Glutamatergic neuron (in vitro differentiated cells): ENCODE measurements around the gene CUL4A. TPM values are rescaled to one million over a fixed set of nuclear protein-coding genes. Genes with fewer than 3 reads are reported as not detected.

Source experiments
- DNase-seq: peaks from one replicate; pipeline ENCODE4 v3.0.0; 2022
- H3K27ac Mint-ChIP-seq: one replicate; pipeline ENCODE4 v1.8.0; 2020; ENCODE audit warnings: mild to moderate bottlenecking, mixed read lengths, inconsistent platforms; ENCODE audit not compliant: unreplicated experiment
- H3K27me3 Mint-ChIP-seq: one replicate; pipeline ENCODE4 v1.8.0; 2020; ENCODE audit warnings: mild to moderate bottlenecking, moderate library complexity, mixed read lengths, inconsistent platforms; ENCODE audit not compliant: unreplicated experiment
- H3K36me3 Mint-ChIP-seq: one replicate; pipeline ENCODE4 v1.8.0; 2020; ENCODE audit warnings: mild to moderate bottlenecking, mixed read lengths, inconsistent platforms; ENCODE audit not compliant: unreplicated experiment
- H3K4me1 Mint-ChIP-seq: one replicate; pipeline ENCODE4 v1.8.0; 2020; ENCODE audit warnings: mild to moderate bottlenecking, low read depth, mixed read lengths, inconsistent platforms; ENCODE audit not compliant: unreplicated experiment
- H3K4me3 Mint-ChIP-seq: one replicate; pipeline ENCODE4 v1.8.0; 2020; ENCODE audit warnings: mild to moderate bottlenecking, mixed read lengths, inconsistent platforms; ENCODE audit not compliant: unreplicated experiment
- H3K9me3 Mint-ChIP-seq: one replicate; pipeline ENCODE4 v1.8.0; 2020; ENCODE audit warnings: mild to moderate bottlenecking, moderate library complexity, mixed read lengths, inconsistent platforms; ENCODE audit not compliant: unreplicated experiment
- CTCF ChIP-seq: fragments of 200-600 bp; sonication (generic); IDR thresholded peaks from one replicate; pipeline ENCODE4 v1.5.0; 2021; ENCODE audit not compliant: partially characterized antibody, unreplicated experiment
- total RNA-seq: library from RNA; stranded (reverse); fragmentation: NEBNext Ultra II Directional; extraction: Animal tissue kit (Norgen Biotek cat#: 25700); gene quantifications from one replicate; pipeline ENCODE4 v1.2.1, GENCODE V29; 2021; ENCODE audit not compliant: unreplicated experiment

Gene CUL4A
- total RNA-seq, 1 donor from 2014 or later: 43.2 TPM

GRCh38 chr13:113178070-113178895, 31.1 kb upstream of the CUL4A start:
- Mint-ChIP-seq H3K4me1 (peaks cover 2% of the 10 kb centered on the region), H3K4me3 (no peak overlapping the region), H3K27ac (no peak overlapping the region), H3K9me3 (no peaks in the 10 kb centered on the region), H3K27me3 (peaks cover 2% of the 10 kb centered on the region), H3K36me3 (no peaks in the 10 kb centered on the region)
- DNase-seq: no peak
- no peak for TF ChIP-seq CTCF

GRCh38 chr13:113178896-113179167, 30.6 kb upstream of the CUL4A start:
- Mint-ChIP-seq H3K27me3 (peaks cover 2% of the 10 kb centered on the region), H3K36me3 (no peaks in the 10 kb centered on the region), H3K4me3 (no peak overlapping the region), H3K9me3 (no peaks in the 10 kb centered on the region), H3K4me1 (peaks cover 2% of the 10 kb centered on the region), H3K27ac (no peak overlapping the region)
- TF ChIP-seq CTCF: no peak
- DNase-seq: no peak

- no peak overlapping the region for H3K27ac Mint-ChIP-seq
- TF ChIP-seq CTCF: no peak
- no peak for DNase-seq
- no peak overlapping the region for H3K4me3 Mint-ChIP-seq
- no peaks in the 10 kb centered on the region for H3K9me3 Mint-ChIP-seq
- peaks cover 2% of the 10 kb centered on the region for H3K27me3 Mint-ChIP-seq
- no peaks in the 10 kb centered on the region for H3K36me3 Mint-ChIP-seq
- H3K4me1 Mint-ChIP-seq: peaks cover 2% of the 10 kb centered on the region
Measured at GRCh38 chr13:113179374-113180230, 29.8 kb upstream of the CUL4A start.

GRCh38 chr13:113182046-113182445, 27.4 kb upstream of the CUL4A start:
- DNase-seq: no peak
- Mint-ChIP-seq H3K27ac (no peak overlapping the region), H3K4me1 (peaks cover 7% of the 10 kb centered on the region), H3K9me3 (peaks cover 3% of the 10 kb centered on the region), H3K36me3 (no peaks in the 10 kb centered on the region), H3K27me3 (peaks cover 2% of the 10 kb centered on the region), H3K4me3 (no peak overlapping the region)
- no peak for TF ChIP-seq CTCF

- DNase-seq: no peak
- Mint-ChIP-seq H3K4me1 (peaks cover 10% of the 10 kb centered on the region), H3K36me3 (no peaks in the 10 kb centered on the region), H3K9me3 (peaks cover 4% of the 10 kb centered on the region), H3K27ac (no peak overlapping the region), H3K27me3 (peaks cover 3% of the 10 kb centered on the region), H3K4me3 (no peak overlapping the region)
- TF ChIP-seq CTCF: no peak
Measured at GRCh38 chr13:113183450-113184129, 25.8 kb upstream of the CUL4A start.
